Upper lobe of left lung (tissue), 4 donors: Measurements from ENCODE around the gene ARID1B.

ENCODE experiments used
- CTCF ChIP-seq, 6 experiments: fragments of 450-650 bp in 4 of 6; fragments of 200-600 bp in 2 of 6; sonication (generic) in 2 of 6; IDR thresholded peaks; one replicate each; pipeline ENCODE4 v1.5.1; 2016 to 2019; ENCODE audit warnings: antibody characterized with exemption in 6 of 6
- EP300 ChIP-seq, 4 donors: sonication (generic); formaldehyde crosslinking; IDR thresholded peaks; one replicate each; pipeline ENCODE4 v1.5.1; 2017; ENCODE audit warnings: antibody characterized with exemption in 4 of 4, control low read depth in 2 of 4
- POLR2A ChIP-seq, 4 donors: fragments of 450-650 bp; IDR thresholded peaks; one replicate each; pipeline ENCODE4 v1.5.1; 2016 to 2017; ENCODE audit warnings: antibody characterized with exemption in 4 of 4, mild to moderate bottlenecking in 2 of 4
- POLR2AphosphoS5 ChIP-seq, 2 donors: sonication (generic); formaldehyde crosslinking; IDR thresholded peaks; one replicate each; pipeline ENCODE4 v1.5.1; 2017; ENCODE audit warnings: antibody characterized with exemption in 2 of 2

GRCh38 chr6:157254538-157254937 lies 477.4 kb downstream of the ARID1B start:
- no peak for TF ChIP-seq EP300 (IDR thresholded peaks at IDR 0.05)
- TF ChIP-seq CTCF (IDR thresholded peaks at IDR 0.05): no peak
- no peak for TF ChIP-seq POLR2A (IDR thresholded peaks at IDR 0.05)
- no peak for TF ChIP-seq POLR2AphosphoS5 (IDR thresholded peaks at IDR 0.05)
